GM23338 (cell line): Measurements from ENCODE around the gene ALG9. TPM values are rescaled to one million over a fixed set of nuclear protein-coding genes. Genes with fewer than 3 reads are reported as not detected.

ENCODE experiments used
- ATAC-seq: fragments of 200-7000 bp; cut with Tn5 transposase; 3 replicates; pipeline ENCODE4 v1.9.1; 2020
- DNase-seq: peaks from one replicate; pipeline ENCODE4 v3.0.0-alpha.2; 2015; ENCODE audit warnings: low spot score
- H2AFZ ChIP-seq: fragments of 200-600 bp; sonication (generic); 2 replicates; pipeline ENCODE4 v1.8.0; 2016; ENCODE audit warnings: antibody characterized with exemption, mild to moderate bottlenecking, moderate library complexity
- H3F3A ChIP-seq: fragments of 200-600 bp; sonication (generic); replicated peaks from 2 replicates; pipeline ENCODE4 v1.8.0; 2017; ENCODE audit warnings: antibody characterized with exemption, mixed run types, low read depth
- H3K27ac ChIP-seq: fragments of 200-600 bp; sonication (generic); 2 replicates; pipeline ENCODE4 v1.6.1; 2016; ENCODE audit warnings: low read depth
- H3K27me3 ChIP-seq: fragments of 200-600 bp; sonication (generic); 2 replicates; pipeline ENCODE4 v1.8.0; 2016; ENCODE audit warnings: mild to moderate bottlenecking, mixed run types, moderate library complexity; ENCODE audit not compliant: insufficient read depth
- H3K36me3 ChIP-seq: fragments of 200-600 bp; sonication (generic); 2 replicates; pipeline ENCODE4 v1.8.0; 2016; ENCODE audit warnings: mild to moderate bottlenecking; ENCODE audit not compliant: insufficient read depth
- H3K4me1 ChIP-seq: fragments of 200-600 bp; sonication (generic); 2 replicates; pipeline ENCODE4 v1.8.0; 2016; ENCODE audit warnings: mild to moderate bottlenecking, moderate library complexity; ENCODE audit not compliant: insufficient read depth
- H3K4me2 ChIP-seq: fragments of 200-600 bp; sonication (generic); 2 replicates; pipeline ENCODE4 v1.7.1; 2017; ENCODE audit warnings: mixed run types
- H3K4me3 ChIP-seq: fragments of 200-600 bp; sonication (generic); 2 replicates; pipeline ENCODE4 v1.6.1; 2016; ENCODE audit warnings: mixed run types
- H3K79me2 ChIP-seq: fragments of 200-600 bp; sonication (generic); replicated peaks from 2 replicates; pipeline ENCODE4 v1.8.0; 2017; ENCODE audit warnings: mild to moderate bottlenecking; ENCODE audit not compliant: insufficient read depth
- H3K9me2 ChIP-seq: fragments of 200-600 bp; sonication (generic); 2 replicates; pipeline ENCODE4 v1.8.0; 2017; ENCODE audit not compliant: insufficient read depth
- H4K20me1 ChIP-seq: fragments of 200-600 bp; sonication (generic); replicated peaks from 2 replicates; pipeline ENCODE4 v1.8.0; 2017; ENCODE audit warnings: mild to moderate bottlenecking; ENCODE audit not compliant: insufficient read depth
- H3K27ac Mint-ChIP-seq: 2 replicates; pipeline ENCODE4 v1.8.0; 2020; ENCODE audit warnings: inconsistent platforms, mild to moderate bottlenecking, moderate library complexity, mixed read lengths
- H3K27me3 Mint-ChIP-seq: 3 replicates; pipeline ENCODE4 v1.8.0; 2022; ENCODE audit warnings: low read depth, mild to moderate bottlenecking, moderate library complexity, mixed read lengths, inconsistent platforms; ENCODE audit not compliant: insufficient read depth, poor library complexity
- H3K36me3 Mint-ChIP-seq: 3 replicates; pipeline ENCODE4 v1.8.0; 2021; ENCODE audit warnings: low read depth, mild to moderate bottlenecking, inconsistent platforms, moderate library complexity, mixed read lengths
- H3K4me1 Mint-ChIP-seq: 3 replicates; pipeline ENCODE4 v1.8.0; 2020; ENCODE audit warnings: mild to moderate bottlenecking, inconsistent platforms, mixed read lengths
- H3K4me3 Mint-ChIP-seq: 3 replicates; pipeline ENCODE4 v1.8.0; 2021; ENCODE audit warnings: moderate library complexity, mild to moderate bottlenecking, inconsistent platforms, mixed read lengths
- H3K9me3 Mint-ChIP-seq: 3 replicates; pipeline ENCODE4 v1.8.0; 2020; ENCODE audit warnings: moderate library complexity, mild to moderate bottlenecking, inconsistent platforms, mixed read lengths
- CREB1 ChIP-seq: fragments of 250-450 bp; sonication (Bioruptor Pico); IDR thresholded peaks from 2 replicates; pipeline ENCODE4 v1.5.0; 2020; ENCODE audit warnings: low read depth, mild to moderate bottlenecking, moderate library complexity
- EZH2 ChIP-seq: fragments of 200-600 bp; sonication (generic); IDR thresholded peaks from one replicate; pipeline ENCODE4 v1.8.0; 2017; ENCODE audit warnings: antibody characterized with exemption, mild to moderate bottlenecking, low read depth; ENCODE audit not compliant: unreplicated experiment
- EZH2phosphoT487 ChIP-seq: fragments of 200-600 bp; sonication (generic); IDR thresholded peaks from one replicate; pipeline ENCODE4 v1.8.1; 2018; ENCODE audit warnings: antibody characterized with exemption; ENCODE audit not compliant: unreplicated experiment
- JUNB ChIP-seq: IDR thresholded peaks from one replicate; pipeline ENCODE4 v1.6.1; 2016; ENCODE audit warnings: antibody characterized with exemption; ENCODE audit not compliant: unreplicated experiment
- NANOG ChIP-seq: IDR thresholded peaks from 2 replicates; pipeline ENCODE4 v1.6.1; 2016; ENCODE audit warnings: antibody characterized with exemption, borderline replicate concordance
- POLR2AphosphoS5 ChIP-seq: IDR thresholded peaks from 2 replicates; pipeline ENCODE4 v1.6.1; 2016; ENCODE audit warnings: antibody characterized with exemption, low read depth
- STAT1 ChIP-seq: IDR thresholded peaks from one replicate; pipeline ENCODE4 v1.6.1; 2016; ENCODE audit warnings: antibody characterized with exemption; ENCODE audit not compliant: unreplicated experiment
- ZNF114 ChIP-seq: fragments of 250-450 bp; sonication (Bioruptor Pico); IDR thresholded peaks from 2 replicates; pipeline ENCODE4 v1.5.0; 2020; ENCODE audit warnings: mild to moderate bottlenecking, moderate library complexity
- ZNF331 ChIP-seq: fragments of 250-450 bp; sonication (Bioruptor Pico); IDR thresholded peaks from 2 replicates; pipeline ENCODE4 v1.5.0; 2020; ENCODE audit warnings: low read depth, mild to moderate bottlenecking, moderate library complexity
- polyA plus RNA-seq: library from polyadenylated mRNA; unstranded; fragments of >200 nt; fragmentation: Nextera tagmentation; extraction: Ambion mirVana; gene quantifications from 2 replicates; pipeline ENCODE4 v1.2.1, GENCODE V29; 2016
- total RNA-seq: library from RNA; depleted of rRNA; stranded (reverse); fragments of >200 nt; shearing (Covaris generic); gene quantifications from 2 replicates; pipeline ENCODE4 v1.2.3, GENCODE V29; 2014
- TF ChIP-seq, protein P1 (sequence below), 2 experiments: fragments of 200-600 bp in 1 of 2; sonication (generic) in 1 of 2; conservative IDR thresholded peaks; 2 replicates each; pipeline versions ENCODE4 v1.5.1 to v1.6.1; 2016 to 2017; ENCODE audit warnings: antibody characterized with exemption in 2 of 2, low read depth in 2 of 2, mild to moderate bottlenecking in 2 of 2, moderate library complexity in 1 of 2
- TF ChIP-seq, protein P2 (sequence below): IDR thresholded peaks from one replicate; pipeline ENCODE4 v1.6.1; 2018; ENCODE audit warnings: antibody characterized with exemption; ENCODE audit not compliant: unreplicated experiment
- TF ChIP-seq, protein P3 (sequence below): IDR thresholded peaks from 2 replicates; pipeline ENCODE4 v1.6.1; 2016; ENCODE audit warnings: antibody characterized with exemption
- TF ChIP-seq, protein P4 (sequence below): fragments of 250-450 bp; sonication (Bioruptor Pico); IDR thresholded peaks from 2 replicates; pipeline ENCODE4 v1.5.0; 2020; ENCODE audit warnings: mild to moderate bottlenecking, moderate library complexity

ALG9 gene
- total and polyA plus RNA-seq, 2 experiments from 2014 or later = 25.4 to 31.1 TPM

DNA sequence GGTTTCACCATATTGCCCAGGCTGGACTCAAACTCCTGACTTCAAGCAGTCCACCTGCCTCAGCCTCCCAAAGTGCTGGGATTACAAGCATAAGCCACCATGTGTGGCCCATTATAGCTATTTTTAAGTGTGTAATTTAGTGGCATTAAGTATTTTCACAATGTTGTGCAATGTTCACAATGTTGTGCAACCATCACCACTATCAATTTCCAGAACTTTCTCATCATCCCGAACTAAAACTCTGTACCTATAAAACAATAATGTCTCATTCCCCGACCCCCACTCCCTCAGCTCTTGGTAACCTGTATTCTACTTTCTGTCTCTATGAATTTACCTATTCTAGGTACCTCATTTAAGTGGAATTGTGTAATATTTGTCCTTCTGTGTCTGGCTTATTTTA lies 15.5 kb upstream of the ALG9 start:
- Mint-ChIP-seq H3K27ac (no peak overlapping the region), H3K36me3 (no peaks in the 10 kb centered on the region), H3K4me1 (no peaks in the 10 kb centered on the region)

More for the DNA sequence above, 15.5 kb upstream of the ALG9 start:
- Histone ChIP-seq H3K36me3 (no peaks in the 10 kb centered on the region), H3K9me2 (no peaks in the 10 kb centered on the region), H3F3A (no peaks in the 10 kb centered on the region), H3K4me1 (no peaks in the 10 kb centered on the region), H2AFZ (no peak overlapping the region), H3K4me3 (no peak overlapping the region), H3K79me2 (no peaks in the 10 kb centered on the region), H3K27me3 (no peaks in the 10 kb centered on the region), H3K27ac (no peak overlapping the region), H3K4me2 (no peak overlapping the region), H4K20me1 (no peaks in the 10 kb centered on the region)
- Mint-ChIP-seq H3K9me3 (no peaks in the 10 kb centered on the region), H3K27me3 (peaks cover 4% of the 10 kb centered on the region), H3K4me3 (no peak overlapping the region)
- no peak for DNase-seq
- ATAC-seq = no peak
- TF ChIP-seq, protein P1, sequence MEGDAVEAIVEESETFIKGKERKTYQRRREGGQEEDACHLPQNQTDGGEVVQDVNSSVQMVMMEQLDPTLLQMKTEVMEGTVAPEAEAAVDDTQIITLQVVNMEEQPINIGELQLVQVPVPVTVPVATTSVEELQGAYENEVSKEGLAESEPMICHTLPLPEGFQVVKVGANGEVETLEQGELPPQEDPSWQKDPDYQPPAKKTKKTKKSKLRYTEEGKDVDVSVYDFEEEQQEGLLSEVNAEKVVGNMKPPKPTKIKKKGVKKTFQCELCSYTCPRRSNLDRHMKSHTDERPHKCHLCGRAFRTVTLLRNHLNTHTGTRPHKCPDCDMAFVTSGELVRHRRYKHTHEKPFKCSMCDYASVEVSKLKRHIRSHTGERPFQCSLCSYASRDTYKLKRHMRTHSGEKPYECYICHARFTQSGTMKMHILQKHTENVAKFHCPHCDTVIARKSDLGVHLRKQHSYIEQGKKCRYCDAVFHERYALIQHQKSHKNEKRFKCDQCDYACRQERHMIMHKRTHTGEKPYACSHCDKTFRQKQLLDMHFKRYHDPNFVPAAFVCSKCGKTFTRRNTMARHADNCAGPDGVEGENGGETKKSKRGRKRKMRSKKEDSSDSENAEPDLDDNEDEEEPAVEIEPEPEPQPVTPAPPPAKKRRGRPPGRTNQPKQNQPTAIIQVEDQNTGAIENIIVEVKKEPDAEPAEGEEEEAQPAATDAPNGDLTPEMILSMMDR (conservative IDR thresholded peaks at IDR 0.05; ENCODE audit: low read depth in 2 of 2) = no peak
- TF ChIP-seq ZNF114 (CRISPR knock-in tag) (no peak), POLR2AphosphoS5 (no peak), CREB1 (CRISPR knock-in tag) (no peak), STAT1 (no peak), EZH2 (no peak), JUNB (no peak), NANOG (no peak), EZH2phosphoT487 (no peak), ZNF331 (no peak)
- TF ChIP-seq, protein P2, sequence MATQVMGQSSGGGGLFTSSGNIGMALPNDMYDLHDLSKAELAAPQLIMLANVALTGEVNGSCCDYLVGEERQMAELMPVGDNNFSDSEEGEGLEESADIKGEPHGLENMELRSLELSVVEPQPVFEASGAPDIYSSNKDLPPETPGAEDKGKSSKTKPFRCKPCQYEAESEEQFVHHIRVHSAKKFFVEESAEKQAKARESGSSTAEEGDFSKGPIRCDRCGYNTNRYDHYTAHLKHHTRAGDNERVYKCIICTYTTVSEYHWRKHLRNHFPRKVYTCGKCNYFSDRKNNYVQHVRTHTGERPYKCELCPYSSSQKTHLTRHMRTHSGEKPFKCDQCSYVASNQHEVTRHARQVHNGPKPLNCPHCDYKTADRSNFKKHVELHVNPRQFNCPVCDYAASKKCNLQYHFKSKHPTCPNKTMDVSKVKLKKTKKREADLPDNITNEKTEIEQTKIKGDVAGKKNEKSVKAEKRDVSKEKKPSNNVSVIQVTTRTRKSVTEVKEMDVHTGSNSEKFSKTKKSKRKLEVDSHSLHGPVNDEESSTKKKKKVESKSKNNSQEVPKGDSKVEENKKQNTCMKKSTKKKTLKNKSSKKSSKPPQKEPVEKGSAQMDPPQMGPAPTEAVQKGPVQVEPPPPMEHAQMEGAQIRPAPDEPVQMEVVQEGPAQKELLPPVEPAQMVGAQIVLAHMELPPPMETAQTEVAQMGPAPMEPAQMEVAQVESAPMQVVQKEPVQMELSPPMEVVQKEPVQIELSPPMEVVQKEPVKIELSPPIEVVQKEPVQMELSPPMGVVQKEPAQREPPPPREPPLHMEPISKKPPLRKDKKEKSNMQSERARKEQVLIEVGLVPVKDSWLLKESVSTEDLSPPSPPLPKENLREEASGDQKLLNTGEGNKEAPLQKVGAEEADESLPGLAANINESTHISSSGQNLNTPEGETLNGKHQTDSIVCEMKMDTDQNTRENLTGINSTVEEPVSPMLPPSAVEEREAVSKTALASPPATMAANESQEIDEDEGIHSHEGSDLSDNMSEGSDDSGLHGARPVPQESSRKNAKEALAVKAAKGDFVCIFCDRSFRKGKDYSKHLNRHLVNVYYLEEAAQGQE = no peak
- TF ChIP-seq, protein P3, sequence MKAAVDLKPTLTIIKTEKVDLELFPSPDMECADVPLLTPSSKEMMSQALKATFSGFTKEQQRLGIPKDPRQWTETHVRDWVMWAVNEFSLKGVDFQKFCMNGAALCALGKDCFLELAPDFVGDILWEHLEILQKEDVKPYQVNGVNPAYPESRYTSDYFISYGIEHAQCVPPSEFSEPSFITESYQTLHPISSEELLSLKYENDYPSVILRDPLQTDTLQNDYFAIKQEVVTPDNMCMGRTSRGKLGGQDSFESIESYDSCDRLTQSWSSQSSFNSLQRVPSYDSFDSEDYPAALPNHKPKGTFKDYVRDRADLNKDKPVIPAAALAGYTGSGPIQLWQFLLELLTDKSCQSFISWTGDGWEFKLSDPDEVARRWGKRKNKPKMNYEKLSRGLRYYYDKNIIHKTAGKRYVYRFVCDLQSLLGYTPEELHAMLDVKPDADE = no peak
- TF ChIP-seq, protein P4, sequence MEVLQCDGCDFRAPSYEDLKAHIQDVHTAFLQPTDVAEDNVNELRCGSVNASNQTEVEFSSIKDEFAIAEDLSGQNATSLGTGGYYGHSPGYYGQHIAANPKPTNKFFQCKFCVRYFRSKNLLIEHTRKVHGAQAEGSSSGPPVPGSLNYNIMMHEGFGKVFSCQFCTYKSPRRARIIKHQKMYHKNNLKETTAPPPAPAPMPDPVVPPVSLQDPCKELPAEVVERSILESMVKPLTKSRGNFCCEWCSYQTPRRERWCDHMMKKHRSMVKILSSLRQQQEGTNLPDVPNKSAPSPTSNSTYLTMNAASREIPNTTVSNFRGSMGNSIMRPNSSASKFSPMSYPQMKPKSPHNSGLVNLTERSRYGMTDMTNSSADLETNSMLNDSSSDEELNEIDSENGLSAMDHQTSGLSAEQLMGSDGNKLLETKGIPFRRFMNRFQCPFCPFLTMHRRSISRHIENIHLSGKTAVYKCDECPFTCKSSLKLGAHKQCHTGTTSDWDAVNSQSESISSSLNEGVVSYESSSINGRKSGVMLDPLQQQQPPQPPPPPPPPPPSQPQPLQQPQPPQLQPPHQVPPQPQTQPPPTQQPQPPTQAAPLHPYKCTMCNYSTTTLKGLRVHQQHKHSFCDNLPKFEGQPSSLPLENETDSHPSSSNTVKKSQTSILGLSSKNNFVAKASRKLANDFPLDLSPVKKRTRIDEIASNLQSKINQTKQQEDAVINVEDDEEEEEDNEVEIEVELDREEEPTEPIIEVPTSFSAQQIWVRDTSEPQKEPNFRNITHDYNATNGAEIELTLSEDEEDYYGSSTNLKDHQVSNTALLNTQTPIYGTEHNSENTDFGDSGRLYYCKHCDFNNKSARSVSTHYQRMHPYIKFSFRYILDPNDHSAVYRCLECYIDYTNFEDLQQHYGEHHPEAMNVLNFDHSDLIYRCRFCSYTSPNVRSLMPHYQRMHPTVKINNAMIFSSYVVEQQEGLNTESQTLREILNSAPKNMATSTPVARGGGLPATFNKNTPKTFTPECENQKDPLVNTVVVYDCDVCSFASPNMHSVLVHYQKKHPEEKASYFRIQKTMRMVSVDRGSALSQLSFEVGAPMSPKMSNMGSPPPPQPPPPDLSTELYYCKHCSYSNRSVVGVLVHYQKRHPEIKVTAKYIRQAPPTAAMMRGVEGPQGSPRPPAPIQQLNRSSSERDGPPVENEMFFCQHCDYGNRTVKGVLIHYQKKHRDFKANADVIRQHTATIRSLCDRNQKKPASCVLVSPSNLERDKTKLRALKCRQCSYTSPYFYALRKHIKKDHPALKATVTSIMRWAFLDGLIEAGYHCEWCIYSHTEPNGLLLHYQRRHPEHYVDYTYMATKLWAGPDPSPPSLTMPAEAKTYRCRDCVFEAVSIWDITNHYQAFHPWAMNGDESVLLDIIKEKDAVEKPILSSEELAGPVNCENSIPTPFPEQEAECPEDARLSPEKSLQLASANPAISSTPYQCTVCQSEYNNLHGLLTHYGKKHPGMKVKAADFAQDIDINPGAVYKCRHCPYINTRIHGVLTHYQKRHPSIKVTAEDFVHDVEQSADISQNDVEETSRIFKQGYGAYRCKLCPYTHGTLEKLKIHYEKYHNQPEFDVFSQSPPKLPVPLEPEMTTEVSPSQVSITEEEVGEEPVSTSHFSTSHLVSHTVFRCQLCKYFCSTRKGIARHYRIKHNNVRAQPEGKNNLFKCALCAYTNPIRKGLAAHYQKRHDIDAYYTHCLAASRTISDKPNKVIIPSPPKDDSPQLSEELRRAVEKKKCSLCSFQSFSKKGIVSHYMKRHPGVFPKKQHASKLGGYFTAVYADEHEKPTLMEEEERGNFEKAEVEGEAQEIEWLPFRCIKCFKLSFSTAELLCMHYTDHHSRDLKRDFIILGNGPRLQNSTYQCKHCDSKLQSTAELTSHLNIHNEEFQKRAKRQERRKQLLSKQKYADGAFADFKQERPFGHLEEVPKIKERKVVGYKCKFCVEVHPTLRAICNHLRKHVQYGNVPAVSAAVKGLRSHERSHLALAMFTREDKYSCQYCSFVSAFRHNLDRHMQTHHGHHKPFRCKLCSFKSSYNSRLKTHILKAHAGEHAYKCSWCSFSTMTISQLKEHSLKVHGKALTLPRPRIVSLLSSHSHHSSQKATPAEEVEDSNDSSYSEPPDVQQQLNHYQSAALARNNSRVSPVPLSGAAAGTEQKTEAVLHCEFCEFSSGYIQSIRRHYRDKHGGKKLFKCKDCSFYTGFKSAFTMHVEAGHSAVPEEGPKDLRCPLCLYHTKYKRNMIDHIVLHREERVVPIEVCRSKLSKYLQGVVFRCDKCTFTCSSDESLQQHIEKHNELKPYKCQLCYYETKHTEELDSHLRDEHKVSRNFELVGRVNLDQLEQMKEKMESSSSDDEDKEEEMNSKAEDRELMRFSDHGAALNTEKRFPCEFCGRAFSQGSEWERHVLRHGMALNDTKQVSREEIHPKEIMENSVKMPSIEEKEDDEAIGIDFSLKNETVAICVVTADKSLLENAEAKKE (CRISPR knock-in tag) = no peak
